LNCAP (cell line): Measurements from ENCODE around the gene INPP5F.

ENCODE experiments used
- TF ChIP-seq, protein P1 (sequence below): fragments of 450-650 bp; IDR thresholded peaks from 2 replicates; pipeline ENCODE4 v1.5.1; 2017; ENCODE audit warnings: mild to moderate bottlenecking

The INPP5F gene

DNA sequence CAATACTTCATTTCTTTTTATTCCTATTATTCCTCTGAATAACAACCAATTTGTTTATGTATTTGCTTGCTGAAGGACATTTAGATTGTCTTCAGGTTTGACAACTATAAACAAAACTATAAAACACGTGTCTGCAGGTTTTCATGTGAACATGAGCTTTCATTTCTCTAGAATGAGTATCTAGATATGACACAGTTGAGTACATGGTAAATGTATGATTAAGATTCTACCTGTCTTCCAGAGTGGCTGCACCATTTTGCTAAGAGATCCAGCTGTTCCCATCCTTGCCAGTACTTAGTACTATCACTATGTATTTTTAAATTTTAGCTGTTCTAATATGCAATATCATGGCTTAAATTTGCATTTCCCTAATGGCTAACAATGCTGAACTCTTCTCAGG, 136.7 kb downstream of the INPP5F start:
- TF ChIP-seq, protein P1, sequence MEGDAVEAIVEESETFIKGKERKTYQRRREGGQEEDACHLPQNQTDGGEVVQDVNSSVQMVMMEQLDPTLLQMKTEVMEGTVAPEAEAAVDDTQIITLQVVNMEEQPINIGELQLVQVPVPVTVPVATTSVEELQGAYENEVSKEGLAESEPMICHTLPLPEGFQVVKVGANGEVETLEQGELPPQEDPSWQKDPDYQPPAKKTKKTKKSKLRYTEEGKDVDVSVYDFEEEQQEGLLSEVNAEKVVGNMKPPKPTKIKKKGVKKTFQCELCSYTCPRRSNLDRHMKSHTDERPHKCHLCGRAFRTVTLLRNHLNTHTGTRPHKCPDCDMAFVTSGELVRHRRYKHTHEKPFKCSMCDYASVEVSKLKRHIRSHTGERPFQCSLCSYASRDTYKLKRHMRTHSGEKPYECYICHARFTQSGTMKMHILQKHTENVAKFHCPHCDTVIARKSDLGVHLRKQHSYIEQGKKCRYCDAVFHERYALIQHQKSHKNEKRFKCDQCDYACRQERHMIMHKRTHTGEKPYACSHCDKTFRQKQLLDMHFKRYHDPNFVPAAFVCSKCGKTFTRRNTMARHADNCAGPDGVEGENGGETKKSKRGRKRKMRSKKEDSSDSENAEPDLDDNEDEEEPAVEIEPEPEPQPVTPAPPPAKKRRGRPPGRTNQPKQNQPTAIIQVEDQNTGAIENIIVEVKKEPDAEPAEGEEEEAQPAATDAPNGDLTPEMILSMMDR: no peak

DNA sequence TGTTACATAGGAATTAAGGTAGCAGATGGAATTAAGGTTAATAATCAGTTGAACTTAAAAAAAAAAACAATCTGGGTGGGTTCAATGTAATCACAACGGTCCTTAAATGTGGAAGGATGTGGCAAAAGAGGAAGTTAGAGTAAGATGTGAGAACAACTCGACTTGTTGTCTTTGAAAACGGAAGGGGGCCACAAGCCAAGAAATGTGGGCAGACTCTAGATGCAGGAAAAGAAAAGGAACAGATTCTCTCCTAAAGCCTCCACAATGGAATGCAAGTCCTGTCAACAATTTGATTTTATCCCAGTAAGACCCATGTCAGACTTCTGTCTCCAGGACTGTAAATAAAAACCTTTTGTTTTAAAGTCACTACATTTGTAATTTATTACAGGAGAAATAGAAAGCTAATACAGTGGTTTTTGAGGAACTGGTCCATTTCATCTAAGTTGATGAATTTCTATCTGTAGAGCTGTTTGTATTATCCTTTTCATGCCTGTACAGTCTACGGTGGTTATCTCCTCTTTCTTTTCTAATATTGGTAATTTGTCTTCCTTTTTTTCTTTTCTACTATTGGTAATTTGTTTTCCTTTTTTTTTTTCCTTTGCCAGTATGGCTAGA, 138.2 kb downstream of the INPP5F start:
- TF ChIP-seq, protein P1: no peak

DNA sequence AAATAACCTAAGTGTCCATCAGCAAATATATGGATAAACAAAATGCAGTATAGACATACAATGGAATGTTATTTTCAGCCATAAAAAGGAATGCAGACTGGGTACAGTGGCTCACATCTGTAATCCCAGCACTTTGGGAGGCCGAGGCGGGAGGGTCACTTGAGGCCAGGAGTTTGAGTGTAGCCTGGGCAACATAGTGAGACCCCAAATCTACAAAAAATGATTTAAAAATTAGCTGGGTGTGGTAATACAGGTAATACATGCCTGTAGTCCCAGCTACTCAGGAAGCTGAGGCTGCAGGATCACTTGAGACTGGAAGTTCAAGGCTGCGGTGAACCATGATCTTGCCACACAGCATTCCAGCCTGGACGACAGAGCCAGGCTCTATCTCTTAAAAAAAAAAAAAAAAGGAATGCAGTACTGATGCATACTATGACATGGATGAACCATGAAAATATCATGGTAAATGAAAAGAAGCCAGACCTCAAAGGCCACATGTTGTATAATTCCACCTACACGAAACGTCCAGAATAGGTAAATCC, 139.9 kb downstream of the INPP5F start:
- TF ChIP-seq, protein P1: no peak

DNA sequence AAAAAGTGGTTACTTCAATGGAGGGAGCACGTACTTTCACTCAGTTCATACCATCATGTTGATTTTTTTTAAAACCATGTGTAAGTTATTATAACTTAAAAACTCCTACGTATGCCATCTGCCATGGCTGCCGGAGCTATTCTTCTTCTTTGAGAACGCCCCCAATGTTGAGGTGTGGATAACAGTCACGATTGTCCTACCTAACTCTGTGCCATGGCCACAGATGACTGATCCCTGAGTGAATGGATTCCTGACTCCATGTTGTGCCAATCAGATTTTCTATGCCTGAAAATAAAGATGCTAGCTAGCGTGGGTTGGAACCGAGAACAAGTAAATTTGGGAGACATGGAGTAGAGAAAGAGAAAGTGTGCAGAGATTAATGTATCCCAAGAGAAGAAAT, 141.5 kb downstream of the INPP5F start:
- TF ChIP-seq, protein P1: no peak

DNA sequence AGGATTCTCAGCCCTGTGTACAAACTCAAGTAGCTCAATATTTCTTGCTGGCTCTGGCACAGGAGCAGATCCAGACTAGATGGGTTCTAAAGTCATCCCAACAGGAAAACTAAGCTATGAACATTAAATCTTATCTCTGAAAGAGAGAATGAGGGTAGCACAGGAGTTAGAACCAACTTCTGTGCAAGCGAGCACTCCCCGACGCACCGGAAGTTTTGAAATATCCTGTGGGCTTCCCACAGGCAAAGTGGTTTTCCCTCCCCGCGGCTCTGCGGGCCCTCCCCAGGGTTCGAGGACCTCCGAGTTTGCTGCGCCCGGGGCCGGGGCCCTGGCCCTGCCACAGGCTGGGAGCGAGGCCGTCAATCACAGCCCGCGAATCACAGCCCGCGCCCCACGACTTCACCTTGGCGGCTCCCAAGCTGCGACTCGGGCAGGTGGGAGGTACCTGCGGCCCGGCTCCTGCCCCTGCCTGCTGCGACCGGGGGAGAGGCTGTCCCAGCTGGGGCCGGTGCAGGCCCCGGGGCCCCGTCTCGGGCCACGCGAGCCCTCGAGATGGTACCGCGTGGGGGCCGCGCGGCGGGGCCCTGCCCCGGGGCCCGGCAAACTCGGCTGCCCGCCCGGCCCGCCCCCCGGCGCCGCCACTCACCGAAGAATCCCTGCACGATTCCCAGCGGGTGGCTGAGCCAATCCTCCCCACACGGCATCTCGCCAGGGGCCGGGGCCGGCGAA, 146.2 kb downstream of the INPP5F start:
- TF ChIP-seq, protein P1: no peak

DNA sequence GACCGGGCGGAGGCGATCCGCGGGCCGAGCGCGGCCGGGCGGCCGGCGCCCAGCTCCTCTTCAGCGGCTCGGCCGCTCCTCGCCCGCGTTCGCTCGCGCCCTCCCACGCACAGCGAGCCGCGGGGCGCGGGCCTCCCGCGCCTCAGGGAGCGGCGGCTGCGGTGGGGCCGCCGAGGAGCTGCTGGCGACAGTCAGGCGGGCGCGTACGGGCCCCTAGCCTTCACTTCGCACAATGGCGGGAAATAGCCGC, 146.7 kb downstream of the INPP5F start, which contains the start of gene MCMBP:
Gene MCMBP (minus strand): TSS at position 234 of the 250 bp plus-strand sequence. CDS start 259 bp downstream, outside the sequence.
- TF ChIP-seq, protein P1: no peak

DNA sequence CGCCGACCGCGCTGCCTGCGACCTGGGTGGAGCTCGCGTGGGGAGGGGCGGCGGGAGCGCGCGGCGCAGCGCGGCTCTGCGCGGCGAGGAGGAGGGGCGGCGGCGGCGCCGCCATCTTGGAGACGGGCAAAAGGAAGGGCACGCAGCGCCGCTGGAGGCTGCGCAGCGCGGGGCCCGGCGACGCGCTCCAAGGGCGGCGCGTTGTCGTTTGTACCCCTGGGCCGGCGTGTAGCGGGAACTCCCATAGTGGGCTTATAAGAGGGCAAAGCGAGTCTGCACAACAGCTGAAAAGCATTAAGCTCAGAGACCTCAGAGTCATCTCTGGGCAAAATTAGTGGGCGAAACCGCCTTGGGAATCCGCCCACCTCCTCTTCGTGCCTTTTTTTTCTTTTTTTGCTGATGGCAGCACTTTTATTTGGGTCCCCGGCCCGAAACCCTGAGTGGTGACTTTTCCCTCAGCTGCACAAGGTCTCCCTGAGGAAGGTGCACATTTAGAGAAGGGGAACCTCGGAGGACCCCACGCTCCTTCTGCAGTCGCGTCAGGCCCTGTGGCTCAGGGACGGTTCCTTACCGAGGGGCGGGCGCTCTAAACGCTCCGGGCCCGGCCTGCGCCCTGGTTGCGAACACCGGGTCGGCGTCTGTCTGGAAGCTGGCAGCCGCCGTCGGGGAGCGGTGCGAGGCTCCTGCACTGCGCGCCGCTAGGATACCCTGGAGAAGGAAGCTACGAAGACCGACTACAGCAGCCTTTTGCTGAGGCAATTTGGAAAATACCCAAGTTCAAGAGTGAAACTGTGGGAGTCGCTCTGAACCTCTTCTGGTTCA, 147.2 kb downstream of the INPP5F start:
- TF ChIP-seq, protein P1: no peak
